D341Med (cell line): ENCODE measurements around the gene SERPINB8.

Source experiments
- DNase-seq: peaks from one replicate; pipeline ENCODE4 v3.0.0; 2012; ENCODE audit warnings: low spot score

The SERPINB8 gene

GRCh38 chr18:63965716-63966330, 4.1 kb upstream of the SERPINB8 start:
- no peak for DNase-seq

DNA sequence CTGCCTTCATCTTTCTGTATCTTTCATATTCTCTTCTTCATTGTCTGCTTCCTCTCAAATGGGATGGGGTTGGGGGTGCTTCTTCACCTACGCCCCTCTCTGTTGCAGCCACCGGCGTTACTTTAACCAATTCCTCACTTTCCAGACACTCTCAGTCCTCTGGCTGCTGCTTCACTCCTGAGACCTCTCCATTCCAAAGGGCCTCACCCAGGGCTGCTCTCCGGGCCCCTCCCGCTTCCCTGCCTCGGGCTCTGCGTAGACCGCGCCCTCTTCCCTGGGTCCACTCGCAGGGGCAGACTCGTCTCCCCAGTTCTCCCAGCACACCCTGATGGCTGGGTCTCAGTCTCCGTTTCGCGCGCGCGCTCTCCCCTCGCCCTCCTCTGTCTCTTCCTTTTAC, 926 bp downstream of the SERPINB8 start:
- peak; percentile 58 for DNase-seq

DNA sequence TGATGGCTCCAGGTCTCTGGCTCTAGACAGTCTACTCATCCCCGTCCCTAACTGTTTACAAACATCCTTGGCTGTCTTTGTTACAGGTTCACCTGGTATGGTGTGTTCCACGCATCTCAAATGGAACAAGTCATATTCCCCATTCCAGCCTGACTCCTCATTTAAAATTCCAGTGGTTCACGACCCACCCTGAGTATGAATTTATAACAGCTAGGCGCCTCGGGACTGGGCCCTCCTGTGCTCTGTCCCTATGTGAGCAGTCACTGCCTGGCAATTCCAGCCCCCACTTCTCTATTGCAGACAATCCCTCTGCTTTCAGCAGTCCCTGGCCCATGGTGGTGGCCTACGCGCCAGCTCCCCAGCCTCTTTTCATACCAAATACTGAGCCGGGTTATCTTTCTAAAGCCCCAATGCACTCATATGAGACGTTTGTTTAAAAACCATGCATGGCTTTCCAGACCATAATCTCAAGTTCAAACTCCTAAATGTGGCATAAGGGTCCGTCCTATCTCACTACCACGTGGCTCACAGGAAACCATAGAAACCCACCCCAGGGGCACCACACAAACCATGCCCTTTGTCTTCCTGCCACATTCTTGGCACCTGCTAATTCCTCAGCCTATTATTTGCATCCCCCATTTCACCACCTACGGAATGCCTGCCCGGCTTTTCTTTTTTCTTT, 1.6 kb downstream of the SERPINB8 start:
- DNase-seq, result no peak

- no peak for DNase-seq
Measured at GRCh38 chr18:63972002-63972376, 2.1 kb downstream of the SERPINB8 start.

GRCh38 chr18:63974991-63975390, 5.1 kb downstream of the SERPINB8 start:
- no peak for DNase-seq

DNA sequence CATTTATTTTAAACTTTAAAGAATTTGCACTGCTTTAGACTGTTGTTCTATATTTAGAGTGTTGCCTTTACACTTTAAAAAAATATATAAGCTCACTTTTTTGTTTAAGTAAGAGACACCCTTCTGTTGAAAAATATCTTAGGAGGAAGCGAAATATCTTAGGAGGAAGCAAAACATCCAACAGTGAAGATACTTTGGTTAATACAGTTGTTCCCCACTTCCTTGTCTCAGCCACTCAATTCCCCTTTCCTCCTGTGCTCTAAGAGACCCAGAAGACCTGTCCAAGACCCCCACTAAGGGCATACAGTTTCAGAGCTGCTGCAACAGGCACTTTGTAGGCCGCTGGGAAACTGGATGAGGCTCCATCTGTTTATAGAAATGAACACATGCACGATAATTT, 5.7 kb downstream of the SERPINB8 start:
- DNase-seq, result no peak

- no peak for DNase-seq
Measured at GRCh38 chr18:63977040-63977439, 7.2 kb downstream of the SERPINB8 start.

GRCh38 chr18:63979409-63979920, 9.6 kb downstream of the SERPINB8 start:
- peak; percentile 75 for DNase-seq

DNA sequence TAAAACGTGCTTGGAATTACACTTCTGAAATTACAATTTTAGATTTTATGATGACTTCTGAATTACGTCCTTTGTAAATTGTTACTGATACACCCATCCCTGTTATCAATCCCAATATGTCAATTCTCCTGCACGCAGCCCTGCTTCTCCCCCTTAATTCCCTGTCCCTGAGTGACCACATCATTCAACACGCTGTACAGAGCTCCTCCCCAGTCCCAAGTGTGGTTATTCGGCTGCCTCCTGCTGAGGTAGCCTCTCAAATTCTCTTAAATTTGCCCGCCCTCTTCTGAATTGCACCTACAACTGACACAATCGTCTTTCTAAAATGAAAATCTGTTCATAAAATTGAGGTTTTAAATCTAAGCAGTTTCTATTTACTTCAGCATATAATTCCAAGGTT, 10.1 kb downstream of the SERPINB8 start:
- DNase-seq, result no peak

DNA sequence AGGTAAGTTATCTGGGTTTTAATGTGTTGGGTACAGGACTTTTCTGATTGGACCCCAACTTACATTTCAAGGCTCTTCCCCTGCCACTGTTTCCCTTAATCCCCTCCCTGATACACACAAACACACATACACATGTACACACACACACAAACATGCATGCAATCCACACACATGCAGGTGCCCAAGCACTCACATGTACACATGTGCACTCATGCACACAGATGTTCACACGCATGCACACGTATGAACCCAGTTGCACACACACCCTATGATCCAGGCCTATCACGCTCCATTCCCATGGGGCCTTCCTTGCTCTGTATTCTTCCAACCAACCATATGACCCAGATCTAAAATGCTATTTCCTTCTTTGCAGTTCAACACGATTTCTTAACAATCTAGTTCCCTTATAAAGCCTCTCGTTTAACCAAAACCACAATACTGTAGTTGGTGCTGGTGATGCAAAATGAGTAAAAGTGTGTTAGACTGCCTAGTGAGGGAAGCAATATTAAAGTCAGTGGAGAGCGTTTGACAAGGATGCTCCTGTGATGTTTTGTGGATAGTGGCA, 11.1 kb downstream of the SERPINB8 start:
- no peak for DNase-seq

- no peak for DNase-seq
Measured at GRCh38 chr18:63981719-63982118, 11.8 kb downstream of the SERPINB8 start.

DNA sequence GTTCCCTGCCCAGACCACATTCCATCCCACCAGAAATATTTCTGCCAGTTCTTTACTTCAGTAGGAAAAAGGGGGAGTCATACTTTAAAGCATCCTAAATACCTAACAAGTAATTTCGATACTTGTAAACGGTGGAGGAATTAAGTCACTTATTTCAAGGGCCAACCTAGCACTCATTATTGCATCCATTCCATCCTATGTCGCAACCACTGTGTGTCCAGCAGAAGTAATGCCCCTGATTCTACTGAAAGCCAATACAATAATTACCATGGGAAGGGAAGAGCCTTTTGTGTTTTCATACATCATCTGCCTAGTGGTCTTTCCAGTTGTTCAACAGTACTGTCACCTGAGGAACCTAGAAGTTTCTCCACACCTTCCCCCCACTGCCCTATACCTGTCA, 12.5 kb downstream of the SERPINB8 start:
- no peak for DNase-seq

GRCh38 chr18:63986885-63987284, 17.0 kb downstream of the SERPINB8 start:
- DNase-seq, result no peak

GRCh38 chr18:63987743-63988142, 17.9 kb downstream of the SERPINB8 start:
- DNase-seq, result no peak

- no peak for DNase-seq
Measured at GRCh38 chr18:63992751-63993150, 22.9 kb downstream of the SERPINB8 start.

DNA sequence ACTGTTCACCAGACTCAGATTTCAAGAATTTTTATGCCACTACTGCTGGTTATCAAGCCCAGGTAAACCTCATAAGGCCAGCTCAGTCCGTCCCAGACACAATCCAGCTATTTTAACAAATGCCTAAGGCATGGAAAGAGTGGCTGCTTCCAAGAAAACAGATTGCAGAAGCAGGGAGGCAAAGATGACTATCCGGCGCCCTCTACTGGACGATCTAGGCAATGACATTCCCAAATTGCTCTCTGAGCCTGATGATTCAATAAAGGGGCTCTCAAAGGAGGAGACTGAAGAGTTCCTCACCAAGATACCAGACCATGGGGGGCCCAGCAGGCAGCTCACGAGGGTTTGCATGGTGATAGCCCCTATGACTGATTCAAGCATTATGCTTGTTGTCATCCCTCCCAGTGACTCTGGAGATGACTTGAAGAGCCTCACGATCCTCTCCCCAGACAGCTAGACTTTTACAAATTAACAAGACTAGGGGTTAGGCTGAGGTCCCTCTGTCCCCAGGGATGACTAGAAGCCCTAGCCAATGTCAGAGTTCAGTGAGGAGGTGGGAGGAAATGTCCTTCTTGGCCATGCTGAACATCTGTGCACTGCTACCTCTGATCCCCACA, 25.0 kb downstream of the SERPINB8 start:
- peak; percentile 77 for DNase-seq

GRCh38 chr18:63997041-63997440, 27.2 kb downstream of the SERPINB8 start:
- DNase-seq, result no peak

DNA sequence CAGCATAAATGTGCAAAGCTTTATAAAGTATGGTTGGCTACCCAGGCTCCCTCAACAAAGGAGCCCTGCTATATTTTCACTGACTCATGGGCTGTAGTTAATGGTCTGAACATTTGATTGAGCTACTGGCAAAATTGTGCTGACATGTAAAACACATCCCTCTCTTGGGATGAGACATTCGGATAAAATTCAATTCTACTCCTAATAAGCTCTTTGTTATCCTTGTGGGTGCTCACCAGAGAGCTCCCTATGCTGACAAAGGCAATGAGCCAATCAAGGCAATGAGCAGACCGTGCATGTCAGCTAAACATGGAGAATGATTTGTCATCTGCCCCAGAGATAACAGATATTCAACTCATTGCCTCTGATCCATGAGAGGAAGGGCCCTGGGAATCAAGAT, 27.7 kb downstream of the SERPINB8 start:
- DNase-seq, result no peak

- DNase-seq, result no peak
Measured at GRCh38 chr18:63999871-64000270, 30.0 kb downstream of the SERPINB8 start.

DNA sequence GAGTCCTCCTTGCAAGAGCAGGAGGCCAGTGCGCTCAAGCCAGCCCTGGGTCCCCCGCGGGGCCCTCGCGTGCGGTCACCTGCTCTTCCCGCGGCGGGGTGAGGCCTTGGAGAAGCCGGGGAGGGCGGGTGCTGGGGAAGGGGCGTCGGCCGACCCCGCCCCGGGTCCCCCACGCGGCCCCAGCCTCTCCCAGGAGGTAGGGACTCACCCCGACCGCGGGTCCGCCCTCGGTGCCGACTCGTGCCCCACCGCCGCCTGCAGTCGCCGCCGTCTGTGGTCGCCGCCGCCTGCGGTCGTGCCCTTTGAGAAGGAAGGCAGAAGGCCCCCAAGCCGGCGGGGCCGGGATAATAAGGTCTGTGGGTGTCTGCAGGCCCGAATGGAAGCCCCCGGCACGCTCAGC, 32.7 kb downstream of the SERPINB8 start:
- no peak for DNase-seq

GRCh38 chr18:64009305-64009704, 39.4 kb downstream of the SERPINB8 start:
- no peak for DNase-seq

DNA sequence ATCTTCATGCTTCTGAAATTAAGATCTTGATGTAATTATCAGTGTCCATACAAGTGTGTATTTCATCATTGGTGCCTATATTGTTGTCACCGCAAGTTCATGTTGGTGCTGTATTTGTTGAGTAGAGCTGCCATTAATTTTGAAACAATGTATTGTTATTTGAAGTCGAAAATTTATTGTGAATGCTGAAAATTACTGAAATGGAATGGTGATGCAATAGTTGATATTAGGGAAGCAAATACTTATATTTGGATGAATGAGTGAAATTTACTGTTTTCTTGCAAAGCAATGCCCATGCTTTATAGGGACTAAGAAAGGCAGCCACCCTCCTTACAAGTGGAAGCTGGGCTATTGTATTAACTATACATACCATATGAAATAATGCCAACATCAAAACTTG, 41.6 kb downstream of the SERPINB8 start:
- no peak for DNase-seq

GRCh38 chr18:64017870-64018269, 48.0 kb downstream of the SERPINB8 start:
- no peak for DNase-seq
